ENCODE results near the gene RHBDD3. TPM values are rescaled to one million over a fixed set of nuclear protein-coding genes. Genes with fewer than 3 reads are reported as not detected.

RHBDD3 gene
- total RNA-seq, 3 donors from 2014 or later (not counting 1 experiment from before 2014, with no cell fraction given) = 16.6 to 20.9 (median 17.9) TPM

DNA sequence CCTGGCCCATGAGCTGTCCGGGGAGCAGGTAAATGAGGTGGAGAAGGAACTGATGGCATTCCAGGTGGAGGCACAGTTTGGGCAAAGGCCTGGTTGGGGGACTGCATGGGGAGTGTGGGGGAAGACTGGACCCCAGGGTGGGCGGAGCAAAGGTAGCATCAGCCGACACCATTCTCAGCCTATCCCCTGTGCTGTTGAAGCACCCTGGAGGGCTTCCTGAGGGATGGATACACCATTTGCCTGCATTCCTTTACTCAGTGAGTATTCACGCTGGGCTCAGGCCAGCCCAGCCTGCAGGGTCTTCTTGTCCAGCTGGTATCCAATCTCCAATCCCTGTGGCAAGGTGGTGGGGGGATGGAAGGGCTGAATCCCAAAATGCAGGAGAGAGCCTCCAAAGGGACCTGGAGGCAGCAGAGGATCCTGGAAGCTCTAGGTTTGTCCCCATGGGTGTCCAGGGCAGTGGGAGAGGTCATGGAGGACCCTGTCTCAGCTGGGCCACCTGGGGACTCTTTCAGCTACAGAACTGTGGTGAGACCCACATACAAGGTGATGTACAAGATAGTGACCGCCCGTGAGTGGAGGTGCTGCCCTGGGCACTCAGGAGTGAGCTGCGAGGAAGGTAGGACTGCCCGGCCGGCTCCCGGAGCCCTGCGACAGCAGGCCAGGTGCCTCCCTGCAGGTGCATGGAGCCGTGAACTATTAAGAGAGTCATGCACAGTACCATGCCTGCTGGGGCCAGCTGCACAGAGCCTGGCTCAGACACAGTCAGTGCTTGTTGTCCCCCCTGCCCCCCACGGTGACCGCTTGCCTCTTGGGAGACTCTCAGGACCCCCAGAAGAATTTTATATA, 52.5 kb downstream of the RHBDD3 start:
- H3K9me3 ChIP-seq (ENCODE audit: control insufficient read depth, insufficient read depth, low read length) = no peaks in the 10 kb centered on the region
- no peak overlapping the region for H3K4me3 ChIP-seq (ENCODE audit: low read length)
- ATAC-seq (no peak), DNase-seq (no peak)
- 88% methylated on average over 14 of the region's 14 CpGs for WGBS (ENCODE audit: insufficient coverage)
- H3K4me1 Mint-ChIP-seq = no peaks in the 10 kb centered on the region
- H3K9me3 Mint-ChIP-seq = no peaks in the 10 kb centered on the region
- no peaks in the 10 kb centered on the region for H3K4me1 ChIP-seq (ENCODE audit: control insufficient read depth, insufficient read depth, low read length)
- H3K27ac Mint-ChIP-seq = no peak overlapping the region
- intact Hi-C loops (cut with micrococcal nuclease) = no loop called here
- no peaks in the 10 kb centered on the region for H3K36me3 Mint-ChIP-seq
- H3K27me3 Mint-ChIP-seq (ENCODE audit: low read depth in 2 of 2) = no peaks in the 10 kb centered on the region
- no peak overlapping the region for H3K4me3 Mint-ChIP-seq
- TF ChIP-seq, protein P1, sequence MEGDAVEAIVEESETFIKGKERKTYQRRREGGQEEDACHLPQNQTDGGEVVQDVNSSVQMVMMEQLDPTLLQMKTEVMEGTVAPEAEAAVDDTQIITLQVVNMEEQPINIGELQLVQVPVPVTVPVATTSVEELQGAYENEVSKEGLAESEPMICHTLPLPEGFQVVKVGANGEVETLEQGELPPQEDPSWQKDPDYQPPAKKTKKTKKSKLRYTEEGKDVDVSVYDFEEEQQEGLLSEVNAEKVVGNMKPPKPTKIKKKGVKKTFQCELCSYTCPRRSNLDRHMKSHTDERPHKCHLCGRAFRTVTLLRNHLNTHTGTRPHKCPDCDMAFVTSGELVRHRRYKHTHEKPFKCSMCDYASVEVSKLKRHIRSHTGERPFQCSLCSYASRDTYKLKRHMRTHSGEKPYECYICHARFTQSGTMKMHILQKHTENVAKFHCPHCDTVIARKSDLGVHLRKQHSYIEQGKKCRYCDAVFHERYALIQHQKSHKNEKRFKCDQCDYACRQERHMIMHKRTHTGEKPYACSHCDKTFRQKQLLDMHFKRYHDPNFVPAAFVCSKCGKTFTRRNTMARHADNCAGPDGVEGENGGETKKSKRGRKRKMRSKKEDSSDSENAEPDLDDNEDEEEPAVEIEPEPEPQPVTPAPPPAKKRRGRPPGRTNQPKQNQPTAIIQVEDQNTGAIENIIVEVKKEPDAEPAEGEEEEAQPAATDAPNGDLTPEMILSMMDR (IDR thresholded peaks at IDR 0.05) = no peak
- no peaks in the 10 kb centered on the region for H3K36me3 ChIP-seq (ENCODE audit: control insufficient read depth, insufficient read depth, low read length)
- H3K27me3 ChIP-seq (ENCODE audit: control insufficient read depth, insufficient read depth, low read length) = no peaks in the 10 kb centered on the region
- no peak overlapping the region for H3K27ac ChIP-seq (ENCODE audit: low read length)

DNA sequence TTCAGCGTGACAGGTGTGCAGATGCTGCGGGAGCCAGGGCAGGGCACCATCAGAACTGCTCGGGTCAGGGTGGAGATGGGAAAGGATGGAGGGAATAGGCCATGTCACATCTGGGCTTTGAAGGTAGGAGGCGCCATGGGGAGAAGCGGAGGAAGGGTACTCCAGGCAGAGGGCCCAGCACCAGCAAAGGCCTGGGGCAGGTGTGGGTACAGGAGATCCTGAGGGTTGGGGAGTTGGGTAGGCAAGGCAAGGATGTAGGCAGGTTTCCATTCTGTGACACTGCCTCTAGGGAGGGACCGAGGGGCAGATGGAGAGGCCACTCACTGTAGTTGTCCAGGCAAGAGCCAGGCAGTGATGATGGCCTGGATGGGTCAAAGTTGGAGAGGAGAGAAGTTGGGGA, 53.5 kb downstream of the RHBDD3 start:
- Mint-ChIP-seq H3K9me3 (no peaks in the 10 kb centered on the region), H3K27ac (no peak overlapping the region), H3K27me3 (ENCODE audit: low read depth in 2 of 2) (no peaks in the 10 kb centered on the region), H3K4me1 (no peaks in the 10 kb centered on the region), H3K36me3 (no peaks in the 10 kb centered on the region), H3K4me3 (no peak overlapping the region)
- Histone ChIP-seq H3K9me3 (ENCODE audit: control insufficient read depth, insufficient read depth, low read length) (no peaks in the 10 kb centered on the region), H3K27me3 (ENCODE audit: control insufficient read depth, insufficient read depth, low read length) (no peaks in the 10 kb centered on the region), H3K36me3 (ENCODE audit: control insufficient read depth, insufficient read depth, low read length) (no peaks in the 10 kb centered on the region), H3K4me3 (ENCODE audit: low read length) (no peak overlapping the region), H3K4me1 (ENCODE audit: control insufficient read depth, insufficient read depth, low read length) (peaks cover 4% of the 10 kb centered on the region), H3K27ac (ENCODE audit: low read length) (no peak overlapping the region)
- intact Hi-C loops (cut with micrococcal nuclease) = no loop called here
- 93% methylated on average over 6 of the region's 6 CpGs for WGBS (ENCODE audit: insufficient coverage)
- TF ChIP-seq, protein P1 (IDR thresholded peaks at IDR 0.05) = no peak
- DNase-seq (no peak), ATAC-seq (no peak)

DNA sequence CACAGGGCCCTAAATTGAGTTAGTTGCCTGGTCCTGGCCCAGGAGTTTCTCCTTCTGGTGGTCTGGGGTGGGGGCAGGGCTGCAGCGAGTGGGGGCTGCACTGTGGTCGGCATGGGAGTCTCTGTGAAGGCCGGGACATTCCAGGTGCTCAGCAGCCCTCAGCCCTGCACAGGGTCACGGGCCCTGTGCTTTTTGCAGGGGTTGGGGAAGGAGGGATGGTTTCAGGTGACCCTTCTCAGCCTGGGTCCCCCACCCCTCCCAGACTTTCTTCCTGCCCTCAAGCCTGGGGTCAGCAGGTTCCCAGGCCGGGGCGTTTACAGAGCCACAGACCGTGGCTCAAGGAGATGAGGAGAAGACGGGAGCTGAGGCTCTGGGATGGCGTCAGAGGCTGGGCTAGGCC, 54.3 kb downstream of the RHBDD3 start:
- peaks cover 6% of the 10 kb centered on the region for H3K4me1 ChIP-seq (ENCODE audit: control insufficient read depth, insufficient read depth, low read length)
- peaks cover under 1% of the 10 kb centered on the region for H3K27me3 ChIP-seq (ENCODE audit: control insufficient read depth, insufficient read depth, low read length)
- TF ChIP-seq, protein P1 (IDR thresholded peaks at IDR 0.05) = no peak
- ATAC-seq (no peak), DNase-seq (no peak)
- no peaks in the 10 kb centered on the region for H3K36me3 Mint-ChIP-seq
- H3K4me3 Mint-ChIP-seq = no peak overlapping the region
- no peaks in the 10 kb centered on the region for H3K9me3 Mint-ChIP-seq
- H3K36me3 ChIP-seq (ENCODE audit: control insufficient read depth, insufficient read depth, low read length) = no peaks in the 10 kb centered on the region
- no peak overlapping the region for H3K27ac ChIP-seq (ENCODE audit: low read length)
- no peaks in the 10 kb centered on the region for H3K27me3 Mint-ChIP-seq (ENCODE audit: low read depth in 2 of 2)
- no peak overlapping the region for H3K4me3 ChIP-seq (ENCODE audit: low read length)
- H3K9me3 ChIP-seq (ENCODE audit: control insufficient read depth, insufficient read depth, low read length) = no peaks in the 10 kb centered on the region
- WGBS (ENCODE audit: insufficient coverage) = 93% methylated on average over 8 of the region's 9 CpGs
- no peak overlapping the region for H3K27ac Mint-ChIP-seq
- no peaks in the 10 kb centered on the region for H3K4me1 Mint-ChIP-seq
- intact Hi-C loops (cut with micrococcal nuclease) = no loop called here

DNA sequence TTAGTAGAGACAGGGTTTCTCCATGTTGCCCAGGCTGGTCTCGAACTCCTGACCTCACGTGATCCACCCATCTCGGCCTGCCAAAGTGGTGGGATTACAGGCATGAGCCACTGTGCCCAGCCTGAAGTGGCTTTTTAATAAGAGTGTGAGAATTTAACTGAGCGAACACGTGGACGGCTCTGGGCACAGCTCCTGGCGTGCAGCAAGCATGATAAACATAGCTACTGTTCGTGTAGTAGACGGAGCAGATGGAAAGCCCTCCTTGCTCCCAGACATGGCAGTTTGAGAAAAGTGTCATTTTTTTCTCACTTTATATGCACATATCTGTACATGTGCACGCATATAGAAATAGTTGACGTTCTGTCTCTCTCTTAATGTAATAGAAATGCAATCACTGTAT, 55.0 kb downstream of the RHBDD3 start:
- DNase-seq (no peak), ATAC-seq (no peak)
- Histone ChIP-seq H3K4me3 (ENCODE audit: low read length) (no peak overlapping the region), H3K27me3 (ENCODE audit: control insufficient read depth, insufficient read depth, low read length) (peaks cover 2% of the 10 kb centered on the region), H3K36me3 (ENCODE audit: control insufficient read depth, insufficient read depth, low read length) (no peaks in the 10 kb centered on the region), H3K27ac (ENCODE audit: low read length) (no peak overlapping the region), H3K9me3 (ENCODE audit: control insufficient read depth, insufficient read depth, low read length) (no peaks in the 10 kb centered on the region), H3K4me1 (ENCODE audit: control insufficient read depth, insufficient read depth, low read length) (peaks cover 6% of the 10 kb centered on the region)
- Mint-ChIP-seq H3K4me3 (no peak overlapping the region), H3K27ac (no peak overlapping the region), H3K9me3 (no peaks in the 10 kb centered on the region), H3K4me1 (no peaks in the 10 kb centered on the region), H3K36me3 (no peaks in the 10 kb centered on the region), H3K27me3 (ENCODE audit: low read depth in 2 of 2) (no peaks in the 10 kb centered on the region)
- intact Hi-C loops (cut with micrococcal nuclease) = no loop called here
- TF ChIP-seq, protein P1 (IDR thresholded peaks at IDR 0.05) = no peak
- 89% methylated on average over 11 of the region's 11 CpGs for WGBS (ENCODE audit: insufficient coverage)
